H1 (cell line): ENCODE results near the gene LRRFIP1. TPM values are rescaled to one million over a fixed set of nuclear protein-coding genes. Genes with fewer than 3 reads are reported as not detected.

Experiments used
- CTCF ChIA-PET: fragments of 300-600 bp; sonication (Branson Sonifier 250); formaldehyde crosslinking; loops from one replicate; lab custom pipeline; 2021; ENCODE audit not compliant: partially characterized antibody; lab: Charles Lee
- POLR2A ChIA-PET: fragments of 300-600 bp; sonication (Branson Sonifier 250); formaldehyde crosslinking; loops from one replicate; lab custom pipeline; 2021; ENCODE audit warnings: inconsistent platforms; ENCODE audit not compliant: partially characterized antibody; lab: Charles Lee
- DNase-seq, 2 experiments: peaks; one replicate each; pipeline versions ENCODE4 v3.0.0 to v3.0.0-alpha.2; 2010 to 2022; ENCODE audit warnings: low spot score in 2 of 2, low read depth in 1 of 2, mixed read lengths in 1 of 2
- FAIRE-seq: peaks from 2 replicates; lab custom pipeline; 2011; peaks lifted over from hg19 to GRCh38; lab: Jason Lieb, UNC
- H2AFZ ChIP-seq: 2 replicates; pipeline ENCODE4 v1.8.1; 2012; ENCODE audit warnings: low read length, inconsistent platforms
- H2AK5ac ChIP-seq: 2 replicates; pipeline ENCODE4 v1.6.1; 2013; ENCODE audit warnings: low read depth, low read length
- H2BK120ac ChIP-seq: replicated peaks from 2 replicates; pipeline ENCODE3; 2013; ENCODE audit warnings: low read depth, low read length, inconsistent platforms
- H2BK12ac ChIP-seq: 2 replicates; pipeline ENCODE4 v1.6.1; 2013; ENCODE audit warnings: low read depth, low read length
- H2BK15ac ChIP-seq: 2 replicates; pipeline ENCODE4 v1.6.1; 2013; ENCODE audit warnings: low read length
- H2BK20ac ChIP-seq: 2 replicates; pipeline ENCODE4 v1.6.1; 2013; ENCODE audit warnings: low read length
- H2BK5ac ChIP-seq: 2 replicates; pipeline ENCODE4 v1.6.1; 2013; ENCODE audit warnings: low read depth, low read length
- H3K14ac ChIP-seq: 2 replicates; pipeline ENCODE4 v1.6.1; 2013; ENCODE audit warnings: inconsistent platforms; ENCODE audit not compliant: insufficient read length
- H3K18ac ChIP-seq: 2 replicates; pipeline ENCODE4 v1.6.1; 2013; ENCODE audit warnings: low read length; ENCODE audit errors: extremely low read depth
- H3K23ac ChIP-seq: 2 replicates; pipeline ENCODE4 v1.6.1; 2013; ENCODE audit warnings: inconsistent platforms; ENCODE audit not compliant: insufficient read length
- H3K23me2 ChIP-seq: 2 replicates; pipeline ENCODE4 v1.6.1; 2013; ENCODE audit warnings: low read depth, low read length
- H3K27ac ChIP-seq: 2 replicates; pipeline ENCODE4 v1.6.1; 2011; ENCODE audit warnings: low read depth, low read length, inconsistent platforms
- H3K27me3 ChIP-seq, 4 experiments: replicated peaks in 1 of 4; 1 replicate in 1 of 4; 2 replicates in 3 of 4; pipeline versions ENCODE4 v1.6.1 to v1.8.1; 2011 to 2013; ENCODE audit warnings: low read length in 3 of 4, mild to moderate bottlenecking in 3 of 4, inconsistent platforms in 2 of 4, mixed read lengths in 2 of 4, moderate library complexity in 1 of 4; ENCODE audit not compliant: control insufficient read depth in 3 of 4, insufficient read depth in 3 of 4; ENCODE audit errors: extremely low read depth in 1 of 4
- H3K36me3 ChIP-seq, 4 experiments: 2 replicates each; pipeline versions ENCODE4 v1.6.1 to v1.8.1; 2011 to 2013; ENCODE audit warnings: mild to moderate bottlenecking in 4 of 4, low read length in 3 of 4, moderate library complexity in 2 of 4, control low read depth in 1 of 4, inconsistent platforms in 1 of 4; ENCODE audit not compliant: insufficient read depth in 4 of 4, control insufficient read depth in 2 of 4
- H3K4ac ChIP-seq: replicated peaks from 2 replicates; pipeline ENCODE3; 2013; ENCODE audit warnings: low read length, low read depth, mixed read lengths, inconsistent platforms; ENCODE audit not compliant: insufficient read length
- H3K4me1 ChIP-seq, 4 experiments: replicated peaks in 1 of 4; 1 replicate in 1 of 4; 2 replicates in 3 of 4; pipeline versions ENCODE4 v1.6.1 to v1.8.1; 2011 to 2013; ENCODE audit warnings: low read length in 3 of 4, inconsistent platforms in 2 of 4, mixed read lengths in 1 of 4; ENCODE audit not compliant: insufficient read depth in 4 of 4, control insufficient read depth in 3 of 4
- H3K4me2 ChIP-seq, 2 experiments: 2 replicates each; pipeline versions ENCODE4 v1.6.1 to v1.8.1; 2011 to 2013; ENCODE audit warnings: low read depth in 2 of 2, low read length in 2 of 2, control low read depth in 1 of 2, inconsistent platforms in 1 of 2, mild to moderate bottlenecking in 1 of 2; ENCODE audit not compliant: insufficient read depth in 1 of 2
- H3K4me3 ChIP-seq, 4 experiments: fragments of 200-600, 300-600 bp in 1 of 4; sonication (generic), shearing (Covaris generic), sonication (Bioruptor Twin) in 1 of 4; 2 replicates each; pipeline versions ENCODE4 v1.5.1 to v1.8.1; 2011 to 2016; ENCODE audit warnings: low read length in 4 of 4, low read depth in 3 of 4, control low read depth in 2 of 4, inconsistent platforms in 2 of 4, mild to moderate bottlenecking in 2 of 4, mixed read lengths in 1 of 4, moderate library complexity in 1 of 4; ENCODE audit not compliant: insufficient read depth in 2 of 4; ENCODE audit errors: extremely low read depth in 1 of 4
- H3K56ac ChIP-seq: replicated peaks from 2 replicates; pipeline ENCODE3; 2013; ENCODE audit warnings: low read depth, mild to moderate bottlenecking, mixed read lengths, low read length, inconsistent platforms; ENCODE audit not compliant: insufficient read length
- H3K79me1 ChIP-seq: 2 replicates; pipeline ENCODE4 v1.6.1; 2013; ENCODE audit warnings: low read depth, low read length, control low read depth
- H3K79me2 ChIP-seq, 2 experiments: 2 replicates each; pipeline versions ENCODE4 v1.6.1 to v1.8.1; 2012 to 2013; ENCODE audit warnings: low read length in 2 of 2, mild to moderate bottlenecking in 2 of 2, inconsistent platforms in 1 of 2; ENCODE audit not compliant: insufficient read depth in 2 of 2, control insufficient read depth in 1 of 2
- H3K9ac ChIP-seq, 4 experiments: replicated peaks in 1 of 4; 1 replicate in 1 of 4; 2 replicates in 3 of 4; pipeline versions ENCODE4 v1.6.1 to v1.8.1; 2011 to 2013; ENCODE audit warnings: low read depth in 3 of 4, low read length in 3 of 4, control low read depth in 2 of 4, mild to moderate bottlenecking in 2 of 4, moderate library complexity in 2 of 4, inconsistent platforms in 1 of 4; ENCODE audit errors: extremely low read depth in 1 of 4
- H3K9me3 ChIP-seq, 2 experiments: 2 replicates each; pipeline versions ENCODE4 v1.6.1 to v1.8.1; 2012 to 2013; ENCODE audit warnings: mild to moderate bottlenecking in 2 of 2, moderate library complexity in 2 of 2, control low read depth in 1 of 2, inconsistent platforms in 1 of 2, low read depth in 1 of 2, low read length in 1 of 2, mixed read lengths in 1 of 2; ENCODE audit not compliant: insufficient read depth in 2 of 2
- H4K20me1 ChIP-seq, 2 experiments: replicated peaks in 1 of 2; 2 replicates each; pipeline versions ENCODE3 to v1.8.1; 2011 to 2013; ENCODE audit warnings: inconsistent platforms in 2 of 2, low read length in 2 of 2, mild to moderate bottlenecking in 1 of 2; ENCODE audit not compliant: insufficient read depth in 2 of 2, control insufficient read depth in 1 of 2
- H4K5ac ChIP-seq: 2 replicates; pipeline ENCODE4 v1.6.1; 2013; ENCODE audit warnings: low read length, low read depth, mixed read lengths, inconsistent platforms; ENCODE audit not compliant: insufficient read length
- H4K8ac ChIP-seq: 2 replicates; pipeline ENCODE4 v1.8.0; 2013; ENCODE audit warnings: mild to moderate bottlenecking, moderate library complexity, low read length, inconsistent platforms; ENCODE audit not compliant: insufficient read depth; ENCODE audit errors: extremely low read depth
- H4K91ac ChIP-seq: replicated peaks from 2 replicates; pipeline ENCODE3; 2013; ENCODE audit warnings: low read length, mixed read lengths, inconsistent platforms; ENCODE audit not compliant: insufficient read length
- RXRA ChIP-seq: IDR thresholded peaks from 2 replicates; pipeline ENCODE4 v1.6.1; 2011; ENCODE audit warnings: low read depth, mild to moderate bottlenecking, low read length, moderate library complexity; ENCODE audit not compliant: insufficient read depth
- WGBS, 2 experiments: shearing (Covaris generic) in 1 of 2; methylation state at CpG; one replicate each; pipeline versions ENCODE4 v1.1.6 to v1.1.7; 2013 to 2015; ENCODE audit warnings: low lambda C conversion rate in 2 of 2, mixed read lengths in 2 of 2, inconsistent platforms in 1 of 2, low coverage in 1 of 2, missing lambda C conversion rate in 1 of 2; ENCODE audit not compliant: insufficient replicate concordance in 2 of 2, insufficient coverage in 1 of 2, insufficient read length in 1 of 2; ENCODE audit errors: extremely low coverage in 1 of 2, missing lambda C conversion rate in 1 of 2; 5-methylcytosine and 5-hydroxymethylcytosine counted together
- polyA plus RNA-seq, 7 experiments: library from polyadenylated mRNA; depleted of rRNA in 3 of 7; stranded (reverse) in 5 of 7; unstranded in 2 of 7; fragments of >200 nt in 5 of 7; fragments of 200-250 nt in 2 of 7; gene quantifications; 1 replicate in 5 of 7; 2 replicates in 1 of 7; 4 replicates in 1 of 7; pipeline versions ENCODE4 v1.2.1 to v1.2.3, GENCODE V29; 2011 to 2013; ENCODE audit warnings: missing spikeins in 2 of 7, mixed read lengths in 2 of 7
- total RNA-seq: library from RNA; stranded (reverse); fragmentation: NEBNext Ultra II Directional; extraction: Animal tissue kit (Norgen Biotek cat#: 25700); gene quantifications from 2 replicates; pipeline ENCODE4 v1.2.1, GENCODE V29; 2021

The LRRFIP1 gene
- total and polyA plus RNA-seq, 2 of the 8 experiments (the other 6 are each of a cell fraction or from before 2014, with no cell fraction given), result 12.1 to 75.8 TPM

DNA sequence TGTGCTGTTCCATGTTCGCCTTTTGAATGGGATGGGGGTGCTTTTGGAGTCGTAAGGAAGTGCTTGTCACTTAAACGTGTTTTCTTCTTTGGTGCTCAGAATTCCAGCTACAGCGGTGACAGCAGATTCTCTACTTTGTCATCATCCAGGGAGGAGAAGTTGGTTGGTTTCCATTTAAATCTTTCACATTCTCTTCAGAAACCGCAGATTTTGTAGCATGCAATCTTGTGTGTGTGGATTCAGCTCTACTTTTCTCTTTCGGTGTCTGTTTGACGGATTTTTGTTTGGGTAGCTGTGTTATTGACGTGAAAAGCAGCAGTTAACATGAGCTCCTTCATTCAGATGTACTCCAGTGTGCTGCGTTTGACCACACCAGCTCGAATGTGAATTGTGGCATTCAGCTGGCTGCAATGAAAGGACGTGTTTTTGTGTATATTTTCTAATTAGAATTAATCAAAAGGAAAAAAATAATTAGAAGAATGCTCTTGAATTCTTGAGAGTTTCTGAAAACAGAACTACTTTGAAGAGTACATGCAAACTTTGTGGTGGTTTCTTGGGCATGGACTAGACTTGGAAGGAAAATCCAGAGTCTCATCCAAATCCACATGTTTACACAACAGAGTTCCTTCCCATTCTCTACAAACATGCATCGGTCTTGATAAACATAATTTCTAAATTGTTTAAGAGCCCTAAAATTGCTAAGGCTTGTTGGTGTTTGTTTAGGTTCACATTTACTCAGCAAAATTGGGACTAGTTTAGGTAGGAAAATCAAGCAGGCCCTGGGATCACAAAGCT lies 102.5 kb downstream of the LRRFIP1 start:
- CTCF ChIA-PET, result interaction anchor here (0.6 to 10.1 kb wide), 19 partner anchors 9 to 254 kb away, joined by 3 to 73 read pairs (median 4); no protein-coding TSS in a partner anchor
- peaks cover 8 to 22% (median 15%) of the 10 kb centered on the region in 4 experiments for H3K4me1 ChIP-seq
- H3K79me2 ChIP-seq, result peaks cover 3 to 35% of the 10 kb centered on the region in 2 experiments; a peak in 3 of 4 replicates
- H2BK15ac ChIP-seq, result no peak overlapping the region
- H2BK20ac ChIP-seq, result no peak overlapping the region
- H2BK5ac ChIP-seq, result no peak overlapping the region
- H3K9me3 ChIP-seq, result no peaks in the 10 kb centered on the region
- H3K4me3 ChIP-seq, result no peak overlapping the region
- no peak overlapping the region for H3K18ac ChIP-seq
- no peaks in the 10 kb centered on the region for H3K23me2 ChIP-seq
- H4K5ac ChIP-seq, result no peak overlapping the region
- H2BK12ac ChIP-seq, result no peak overlapping the region
- no peak overlapping the region for H2BK120ac ChIP-seq
- H3K79me1 ChIP-seq, result peaks cover 9% of the 10 kb centered on the region; the same call in 1 of the 2 replicates
- WGBS, 2 experiments, result 91% methylated on average over 12 of the region's 12 CpGs; no CpG with 5 or more reads in 1 of the 2 experiments
- no peak overlapping the region for H2AK5ac ChIP-seq
- no peak overlapping the region for H3K4ac ChIP-seq
- no peak overlapping the region for H4K8ac ChIP-seq
- H4K20me1 ChIP-seq, result peaks cover 7 to 14% of the 10 kb centered on the region in 2 experiments
- H2AFZ ChIP-seq, result no peak overlapping the region
- POLR2A ChIA-PET, result interaction anchor here (1.0 to 1.1 kb wide), 2 partner anchors 65 to 253 kb away, joined by 3 read pairs; no protein-coding TSS in a partner anchor
- no peak overlapping the region for H3K56ac ChIP-seq
- no peak overlapping the region; a peak in 1 of 7 replicates for H3K9ac ChIP-seq
- H3K36me3 ChIP-seq, result no peaks in the 10 kb centered on the region; a peak in 1 of 8 replicates
- DNase-seq (no peak), FAIRE-seq (no peak)
- H4K91ac ChIP-seq, result no peak overlapping the region
- no peak overlapping the region for H3K23ac ChIP-seq
- H3K27ac ChIP-seq, result no peak overlapping the region
- no peak overlapping the region for H3K4me2 ChIP-seq
- no peaks in the 10 kb centered on the region for H3K27me3 ChIP-seq
- no peak overlapping the region for H3K14ac ChIP-seq
- TF ChIP-seq RXRA, result no peak
